HEK293 (cell line): ENCODE data around the gene TBP.

Experiments
- KLF1 ChIP-seq: fragments of 450-650 bp; formaldehyde crosslinking; IDR thresholded peaks from 2 replicates; pipeline ENCODE4 v1.5.1; 2016; ENCODE audit warnings: missing biosample characterization, missing genetic modification characterization
- TF ChIP-seq, protein P1 (sequence below): IDR thresholded peaks from 2 replicates; pipeline ENCODE4 v1.6.1; 2011; ENCODE audit warnings: mild to moderate bottlenecking, low read depth, low read length, borderline replicate concordance

DNA sequence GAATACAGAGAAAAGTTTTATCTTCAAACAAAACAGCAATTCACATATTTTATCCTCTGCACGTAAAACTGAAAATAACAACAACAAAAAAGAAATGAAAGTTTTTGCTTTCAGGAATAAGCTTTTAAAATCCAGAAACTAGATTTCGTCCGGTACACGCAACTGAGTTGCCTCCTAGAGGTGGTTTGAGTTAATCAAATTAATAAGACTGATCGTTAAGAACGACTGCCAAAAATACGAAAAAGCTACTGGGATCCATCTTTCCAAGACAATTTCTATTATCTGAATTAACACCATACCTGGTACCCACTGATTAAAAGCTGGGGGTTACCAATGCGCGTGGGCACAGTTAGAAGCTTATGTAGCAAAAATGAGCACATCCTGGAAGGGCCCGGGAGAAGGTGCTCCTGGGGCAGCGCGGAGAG is 29.6 kb downstream of the TBP start:
- TF ChIP-seq KLF1 (tag by site-specific recombination) = no peak
- TF ChIP-seq, protein P1, sequence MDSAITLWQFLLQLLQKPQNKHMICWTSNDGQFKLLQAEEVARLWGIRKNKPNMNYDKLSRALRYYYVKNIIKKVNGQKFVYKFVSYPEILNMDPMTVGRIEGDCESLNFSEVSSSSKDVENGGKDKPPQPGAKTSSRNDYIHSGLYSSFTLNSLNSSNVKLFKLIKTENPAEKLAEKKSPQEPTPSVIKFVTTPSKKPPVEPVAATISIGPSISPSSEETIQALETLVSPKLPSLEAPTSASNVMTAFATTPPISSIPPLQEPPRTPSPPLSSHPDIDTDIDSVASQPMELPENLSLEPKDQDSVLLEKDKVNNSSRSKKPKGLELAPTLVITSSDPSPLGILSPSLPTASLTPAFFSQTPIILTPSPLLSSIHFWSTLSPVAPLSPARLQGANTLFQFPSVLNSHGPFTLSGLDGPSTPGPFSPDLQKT = no peak
